ENCODE results near the gene VAC14.

DNA sequence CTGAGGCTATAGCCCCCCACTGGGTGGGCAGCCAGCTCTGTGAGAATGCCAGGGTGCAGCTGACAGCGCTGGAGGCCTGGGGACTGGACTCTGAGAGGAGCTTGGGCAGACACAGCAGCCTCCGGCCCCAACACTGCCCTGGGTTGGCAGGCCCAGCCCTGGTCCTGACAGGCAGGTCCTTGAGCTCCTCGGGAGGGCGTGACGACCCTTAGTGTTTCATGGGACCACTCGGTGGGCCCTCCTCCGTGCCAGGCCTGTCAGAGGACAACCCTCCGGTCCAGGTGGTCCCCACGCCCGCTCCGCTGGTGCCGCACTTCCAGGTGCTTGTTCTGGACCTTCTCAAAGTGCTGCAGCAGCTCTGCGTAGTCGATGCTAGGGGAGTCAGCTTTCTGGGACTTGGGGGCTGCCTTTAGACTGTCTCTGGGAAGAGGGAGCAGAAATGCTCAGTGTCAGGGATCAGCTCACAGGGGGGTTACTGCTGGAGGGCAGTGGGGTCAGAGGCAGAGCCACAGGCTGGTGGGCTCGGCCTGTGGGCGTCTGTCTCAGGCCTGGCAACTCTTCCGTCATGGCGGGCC lies 113.2 kb downstream of the VAC14 start:
- TF ChIP-seq, protein P1, sequence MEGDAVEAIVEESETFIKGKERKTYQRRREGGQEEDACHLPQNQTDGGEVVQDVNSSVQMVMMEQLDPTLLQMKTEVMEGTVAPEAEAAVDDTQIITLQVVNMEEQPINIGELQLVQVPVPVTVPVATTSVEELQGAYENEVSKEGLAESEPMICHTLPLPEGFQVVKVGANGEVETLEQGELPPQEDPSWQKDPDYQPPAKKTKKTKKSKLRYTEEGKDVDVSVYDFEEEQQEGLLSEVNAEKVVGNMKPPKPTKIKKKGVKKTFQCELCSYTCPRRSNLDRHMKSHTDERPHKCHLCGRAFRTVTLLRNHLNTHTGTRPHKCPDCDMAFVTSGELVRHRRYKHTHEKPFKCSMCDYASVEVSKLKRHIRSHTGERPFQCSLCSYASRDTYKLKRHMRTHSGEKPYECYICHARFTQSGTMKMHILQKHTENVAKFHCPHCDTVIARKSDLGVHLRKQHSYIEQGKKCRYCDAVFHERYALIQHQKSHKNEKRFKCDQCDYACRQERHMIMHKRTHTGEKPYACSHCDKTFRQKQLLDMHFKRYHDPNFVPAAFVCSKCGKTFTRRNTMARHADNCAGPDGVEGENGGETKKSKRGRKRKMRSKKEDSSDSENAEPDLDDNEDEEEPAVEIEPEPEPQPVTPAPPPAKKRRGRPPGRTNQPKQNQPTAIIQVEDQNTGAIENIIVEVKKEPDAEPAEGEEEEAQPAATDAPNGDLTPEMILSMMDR (conservative IDR thresholded peaks at IDR 0.05 in 1 of 2, IDR thresholded peaks at IDR 0.05 in 1 of 2; ENCODE audit: extremely low read depth in 1 of 2, insufficient read depth in 1 of 2, low read depth in 1 of 2, low read length in 2 of 2): no peak
- TF ChIP-seq EZH2 (IDR thresholded peaks at IDR 0.05; ENCODE audit: borderline replicate concordance, low read length): no peak
